ENCODE data around the gene KRTAP4-3.
A peak's percentile ranks its signal among the peaks of the same experiment; 100 is the strongest.
"Not testable (repeated sequence)": the region's sequence is repeated elsewhere in the genome, so short reads cannot be mapped to it uniquely, and the experiment has no call there.

The KRTAP4-3 gene

GRCh38 chr17:41140360-41141131, 27.5 kb downstream of the KRTAP4-3 start, which contains the start of gene KRTAP4-6:
KRTAP4-6 (minus strand) TSS chr17:41140544; CDS start chr17:41140487, 57 bp downstream.
- no peaks in the 10 kb centered on the region for H3K27me3 Mint-ChIP-seq
- peaks cover 28 to 43% of the 10 kb centered on the region in 2 donors for H3K9me3 Mint-ChIP-seq
- no peak within 1 kb of the TSS for H3K27ac Mint-ChIP-seq
- ATAC-seq (no peak), DNase-seq (no peak)
- H3K4me3 Mint-ChIP-seq, result no peak within 1 kb of the TSS
- H3K4me1 Mint-ChIP-seq, result no peaks in the 10 kb centered on the region

GRCh38 chr17:41139865-41140264, 28.2 kb downstream of the KRTAP4-3 start:
- peaks cover 28 to 43% of the 10 kb centered on the region in 2 donors for H3K9me3 Mint-ChIP-seq
- not testable (repeated sequence) for H3K4me3 Mint-ChIP-seq, H3K4me1 Mint-ChIP-seq, DNase-seq, ATAC-seq, H3K27me3 Mint-ChIP-seq, H3K27ac Mint-ChIP-seq

GRCh38 chr17:41133880-41134735, 33.9 kb downstream of the KRTAP4-3 start:
- DNase-seq (no peak), ATAC-seq (no peak)
- Mint-ChIP-seq H3K9me3 (peaks cover 0 to 7% of the 10 kb centered on the region in 2 donors), H3K27ac (peak overlapping the region in 1 of 2 donors; percentile 75), H3K4me3 (peak overlapping the region in 1 of 2 donors; percentile 70), H3K4me1 (peaks cover 41% of the 10 kb centered on the region), H3K27me3 (no peaks in the 10 kb centered on the region)

- H3K4me1 Mint-ChIP-seq, result peaks cover 52% of the 10 kb centered on the region
- H3K9me3 Mint-ChIP-seq, result no peaks in the 10 kb centered on the region
- DNase-seq (no peak), ATAC-seq (peak; percentile 61)
- no peak overlapping the region for H3K27ac Mint-ChIP-seq
- H3K4me3 Mint-ChIP-seq, result no peak overlapping the region
- H3K27me3 Mint-ChIP-seq, result no peaks in the 10 kb centered on the region
These were observed 36.0 kb downstream of the KRTAP4-3 start for GRCh38 chr17:41131979-41132378.

- DNase-seq (no peak), ATAC-seq (no peak)
- Mint-ChIP-seq H3K27me3 (no peaks in the 10 kb centered on the region), H3K9me3 (peaks cover 0 to 1% of the 10 kb centered on the region in 2 donors), H3K4me3 (no peak overlapping the region), H3K4me1 (peaks cover 77% of the 10 kb centered on the region), H3K27ac (no peak overlapping the region)
These were observed 40.6 kb downstream of the KRTAP4-3 start for GRCh38 chr17:41127371-41127770.

- DNase-seq, result no peak
- H3K27me3 Mint-ChIP-seq, result no peaks in the 10 kb centered on the region
- ATAC-seq, result no peak
- no peak overlapping the region for H3K27ac Mint-ChIP-seq
- H3K4me1 Mint-ChIP-seq, result peaks cover 68% of the 10 kb centered on the region
- H3K9me3 Mint-ChIP-seq, result peaks cover 0 to 3% of the 10 kb centered on the region in 2 donors
- H3K4me3 Mint-ChIP-seq, result no peak overlapping the region
These were observed 41.6 kb downstream of the KRTAP4-3 start for GRCh38 chr17:41126412-41126811.

GRCh38 chr17:41125064-41125463, 43.0 kb downstream of the KRTAP4-3 start:
- no peak overlapping the region for H3K4me3 Mint-ChIP-seq
- H3K4me1 Mint-ChIP-seq, result peaks cover 65% of the 10 kb centered on the region
- peaks cover 0 to 7% of the 10 kb centered on the region in 2 donors for H3K9me3 Mint-ChIP-seq
- no peak for ATAC-seq
- no peaks in the 10 kb centered on the region for H3K27me3 Mint-ChIP-seq
- no peak overlapping the region for H3K27ac Mint-ChIP-seq
- DNase-seq, result no peak

GRCh38 chr17:41123991-41124371, 44.0 kb downstream of the KRTAP4-3 start, which contains the start of gene KRTAP4-12:
KRTAP4-12 (minus strand) TSS chr17:41124182; CDS start chr17:41124122, 60 bp downstream.
- H3K27me3 Mint-ChIP-seq, ATAC-seq, H3K9me3 Mint-ChIP-seq, DNase-seq: not testable (repeated sequence)
- H3K4me3 Mint-ChIP-seq, result peak within 1 kb of the TSS; percentile 72
- H3K27ac Mint-ChIP-seq, result peak within 1 kb of the TSS in 1 of 2 donors; percentile 76
- H3K4me1 Mint-ChIP-seq, result peaks cover 62% of the 10 kb centered on the region

GRCh38 chr17:41123292-41123990, 44.6 kb downstream of the KRTAP4-3 start:
- H3K27me3 Mint-ChIP-seq, DNase-seq, H3K9me3 Mint-ChIP-seq, ATAC-seq: not testable (repeated sequence)
- Mint-ChIP-seq H3K4me3 (peak overlapping the region; percentile 72), H3K4me1 (peaks cover 61% of the 10 kb centered on the region), H3K27ac (peak overlapping the region in 1 of 2 donors; percentile 76)

GRCh38 chr17:41121742-41122141, 46.3 kb downstream of the KRTAP4-3 start:
- Mint-ChIP-seq H3K4me1 (peaks cover 59% of the 10 kb centered on the region), H3K9me3 (peaks cover 0 to 7% of the 10 kb centered on the region in 2 donors), H3K27me3 (no peaks in the 10 kb centered on the region), H3K27ac (no peak overlapping the region), H3K4me3 (no peak overlapping the region)
- no peak for DNase-seq
- ATAC-seq, result no peak

GRCh38 chr17:41119696-41120690, 48.0 kb downstream of the KRTAP4-3 start:
- not testable (repeated sequence) for DNase-seq, H3K9me3 Mint-ChIP-seq, H3K27me3 Mint-ChIP-seq
- peak overlapping the region; percentile 89 to 91 for H3K27ac Mint-ChIP-seq
- H3K4me3 Mint-ChIP-seq, result peak overlapping the region; percentile 29 to 60
- peak; percentile 45 for ATAC-seq
- H3K4me1 Mint-ChIP-seq, result peaks cover 48% of the 10 kb centered on the region

GRCh38 chr17:41118721-41119120, 49.3 kb downstream of the KRTAP4-3 start:
- H3K27me3 Mint-ChIP-seq, result no peaks in the 10 kb centered on the region
- ATAC-seq, result no peak
- no peak overlapping the region for H3K27ac Mint-ChIP-seq
- H3K9me3 Mint-ChIP-seq, result peaks cover 0 to 7% of the 10 kb centered on the region in 2 donors
- DNase-seq, result no peak
- peaks cover 35% of the 10 kb centered on the region for H3K4me1 Mint-ChIP-seq
- no peak overlapping the region for H3K4me3 Mint-ChIP-seq

- H3K4me3 Mint-ChIP-seq, ATAC-seq, H3K27ac Mint-ChIP-seq, H3K27me3 Mint-ChIP-seq, DNase-seq, H3K9me3 Mint-ChIP-seq: not testable (repeated sequence)
- peaks cover 27% of the 10 kb centered on the region for H3K4me1 Mint-ChIP-seq
These were observed 50.1 kb downstream of the KRTAP4-3 start, which contains the start of gene KRTAP4-11 for GRCh38 chr17:41117846-41118386. KRTAP4-11 (minus strand) TSS chr17:41118373; CDS start chr17:41118315, 58 bp downstream.
